Measurements from ENCODE around the gene CPB2.

DNA sequence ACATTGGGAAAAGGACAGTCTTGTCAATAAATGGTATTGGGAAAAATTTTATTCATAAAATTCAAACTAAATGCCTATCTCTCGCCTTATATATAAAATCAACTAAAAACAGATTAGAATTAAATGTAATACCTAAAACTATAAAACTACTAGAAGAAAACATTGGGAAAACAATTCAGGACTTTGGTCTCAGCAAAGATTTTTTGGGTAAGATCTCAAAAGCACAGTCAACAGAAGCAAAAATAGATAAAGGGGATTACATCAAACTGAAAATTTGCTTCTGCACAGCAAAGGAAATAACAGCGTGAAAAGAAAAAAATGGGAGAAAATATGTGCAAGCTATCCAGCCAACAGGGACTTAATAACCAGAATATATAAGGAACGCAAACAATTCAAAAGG is 28.0 kb downstream of the CPB2 start:
- TF ChIP-seq, protein P1, sequence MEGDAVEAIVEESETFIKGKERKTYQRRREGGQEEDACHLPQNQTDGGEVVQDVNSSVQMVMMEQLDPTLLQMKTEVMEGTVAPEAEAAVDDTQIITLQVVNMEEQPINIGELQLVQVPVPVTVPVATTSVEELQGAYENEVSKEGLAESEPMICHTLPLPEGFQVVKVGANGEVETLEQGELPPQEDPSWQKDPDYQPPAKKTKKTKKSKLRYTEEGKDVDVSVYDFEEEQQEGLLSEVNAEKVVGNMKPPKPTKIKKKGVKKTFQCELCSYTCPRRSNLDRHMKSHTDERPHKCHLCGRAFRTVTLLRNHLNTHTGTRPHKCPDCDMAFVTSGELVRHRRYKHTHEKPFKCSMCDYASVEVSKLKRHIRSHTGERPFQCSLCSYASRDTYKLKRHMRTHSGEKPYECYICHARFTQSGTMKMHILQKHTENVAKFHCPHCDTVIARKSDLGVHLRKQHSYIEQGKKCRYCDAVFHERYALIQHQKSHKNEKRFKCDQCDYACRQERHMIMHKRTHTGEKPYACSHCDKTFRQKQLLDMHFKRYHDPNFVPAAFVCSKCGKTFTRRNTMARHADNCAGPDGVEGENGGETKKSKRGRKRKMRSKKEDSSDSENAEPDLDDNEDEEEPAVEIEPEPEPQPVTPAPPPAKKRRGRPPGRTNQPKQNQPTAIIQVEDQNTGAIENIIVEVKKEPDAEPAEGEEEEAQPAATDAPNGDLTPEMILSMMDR (IDR thresholded peaks at IDR 0.05): no peak
- TF ChIP-seq POLR2A (IDR thresholded peaks at IDR 0.05): no peak
- TF ChIP-seq POLR2AphosphoS5 (IDR thresholded peaks at IDR 0.05): no peak

Data from prostate gland (tissue), 2 donors.